Stimulated activated naive CD8-positive, alpha-beta T cell treated with anti-CD3 and anti-CD28 coated beads, Interleukin-15, Interleukin-2, amounts not matched to agents 100 U/mL and 50 U/mL, for 24 hours (primary cell): ENCODE results near the gene NCKAP5L.
"Not testable (repeated sequence)": the region's sequence is repeated elsewhere in the genome, so short reads cannot be mapped to it uniquely, and the experiment has no call there.

ENCODE experiments used
- ATAC-seq: fragments of 150-1000 bp; cut with Tn5 transposase; one replicate; pipeline ENCODE4 v1.10.0; 2021
- DNase-seq: peaks from one replicate; pipeline ENCODE4 v3.0.0; 2021

NCKAP5L gene

GRCh38 chr12:49777341-49777740 lies 50.9 kb downstream of the NCKAP5L start:
- no peak for DNase-seq
- no peak for ATAC-seq

DNA sequence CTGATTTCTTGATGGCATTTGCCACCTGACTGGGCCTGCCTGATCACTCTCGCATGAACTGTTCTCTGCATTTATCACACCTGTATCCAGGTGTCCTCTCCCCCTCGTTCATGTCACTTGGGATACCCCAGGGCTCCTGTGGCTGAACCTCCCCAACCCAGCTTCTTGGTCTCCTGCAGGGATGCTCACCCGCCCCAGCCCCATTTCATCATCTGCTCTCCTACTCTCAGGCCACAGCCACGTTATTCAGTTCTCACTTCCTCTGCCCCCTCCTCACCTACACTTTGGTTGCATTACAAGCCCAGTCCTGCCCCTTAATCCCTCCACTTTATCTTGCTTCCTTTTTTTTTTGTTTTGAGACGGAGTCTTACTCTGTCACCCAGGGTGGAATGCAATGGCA lies 51.4 kb downstream of the NCKAP5L start:
- ATAC-seq (no peak), DNase-seq (no peak)

DNA sequence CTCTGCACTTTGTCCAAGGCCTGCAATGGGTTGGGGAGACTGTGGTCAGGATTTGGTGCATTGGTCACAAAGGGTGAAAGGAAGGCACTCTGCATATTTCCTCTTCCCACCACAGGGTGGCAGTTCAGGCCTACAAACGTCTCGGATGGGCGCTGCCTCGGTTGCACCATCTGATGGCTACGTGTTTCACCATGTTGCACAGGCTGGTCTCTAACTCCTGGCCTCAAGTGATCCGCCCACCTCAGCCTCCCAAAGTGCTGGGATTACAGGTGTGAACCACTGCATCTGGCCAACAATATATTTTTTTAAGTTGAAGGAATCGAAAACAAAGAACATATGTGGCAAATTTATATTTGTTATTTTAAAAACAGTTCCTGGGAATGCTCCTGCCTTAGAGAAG lies 51.8 kb downstream of the NCKAP5L start:
- ATAC-seq: peak; percentile 96
- peak; percentile 67 for DNase-seq

GRCh38 chr12:49773102-49773501 lies 55.1 kb downstream of the NCKAP5L start:
- DNase-seq, ATAC-seq: not testable (repeated sequence)

DNA sequence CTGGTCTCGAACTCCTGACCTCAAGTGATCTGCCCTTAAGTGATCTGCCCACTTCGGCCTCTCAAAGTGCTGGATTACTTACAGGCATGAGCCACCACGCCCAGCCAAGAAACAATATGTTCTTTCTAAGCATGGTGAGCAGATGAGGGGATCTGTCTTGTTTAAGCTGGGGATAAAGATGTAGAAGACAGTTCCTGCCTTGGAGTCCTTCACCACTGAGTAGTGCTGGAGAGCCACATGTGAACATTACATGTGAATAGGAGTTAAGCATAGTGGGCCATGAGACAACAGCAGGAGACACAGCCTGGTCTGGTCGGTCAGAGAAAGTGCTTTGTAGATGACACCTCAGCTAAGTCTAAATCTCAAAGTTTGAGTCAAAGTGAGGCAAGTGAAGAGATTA lies 60.9 kb downstream of the NCKAP5L start:
- ATAC-seq: no peak
- DNase-seq: no peak

GRCh38 chr12:49766115-49766455 lies 62.1 kb downstream of the NCKAP5L start:
- DNase-seq (no peak), ATAC-seq (no peak)

GRCh38 chr12:49764126-49764525 lies 64.1 kb downstream of the NCKAP5L start:
- ATAC-seq: no peak
- DNase-seq: no peak

DNA sequence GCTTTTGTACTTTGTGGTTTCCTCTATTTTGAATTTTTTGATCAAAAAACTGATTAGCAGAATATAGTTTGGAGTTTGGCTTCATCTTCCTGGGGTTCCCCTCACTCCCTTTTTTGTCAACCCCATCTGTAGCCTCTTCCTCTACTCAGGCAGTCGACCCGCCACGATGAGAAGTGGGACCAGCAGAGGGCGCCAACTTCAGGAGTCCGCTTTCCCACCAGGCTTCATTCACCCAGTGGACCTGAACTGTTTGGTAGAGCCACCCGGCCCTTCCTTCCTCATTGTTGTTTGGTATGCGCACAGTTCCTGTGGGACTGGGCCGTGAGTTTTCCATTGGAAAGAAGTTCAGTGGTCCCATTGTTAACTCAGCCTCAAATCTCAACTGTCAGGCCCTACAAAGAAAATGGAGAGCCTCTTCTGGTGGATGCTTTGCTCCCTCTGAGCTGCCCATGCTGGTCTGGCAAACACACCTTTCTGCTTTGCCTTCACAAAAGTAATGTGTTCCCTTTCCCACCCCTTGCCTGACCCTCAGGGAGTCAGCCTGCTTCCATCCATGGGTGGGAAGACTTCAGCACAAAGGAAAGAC lies 65.1 kb downstream of the NCKAP5L start:
- peak; percentile 42 for ATAC-seq
- peak; percentile 86 for DNase-seq

- peak; percentile 66 for DNase-seq
- ATAC-seq: peak; percentile 59
These were observed 65.8 kb downstream of the NCKAP5L start for GRCh38 chr12:49762468-49762847.

GRCh38 chr12:49761677-49762467 lies 66.3 kb downstream of the NCKAP5L start:
- no peak for DNase-seq
- peak; percentile 65 for ATAC-seq

DNA sequence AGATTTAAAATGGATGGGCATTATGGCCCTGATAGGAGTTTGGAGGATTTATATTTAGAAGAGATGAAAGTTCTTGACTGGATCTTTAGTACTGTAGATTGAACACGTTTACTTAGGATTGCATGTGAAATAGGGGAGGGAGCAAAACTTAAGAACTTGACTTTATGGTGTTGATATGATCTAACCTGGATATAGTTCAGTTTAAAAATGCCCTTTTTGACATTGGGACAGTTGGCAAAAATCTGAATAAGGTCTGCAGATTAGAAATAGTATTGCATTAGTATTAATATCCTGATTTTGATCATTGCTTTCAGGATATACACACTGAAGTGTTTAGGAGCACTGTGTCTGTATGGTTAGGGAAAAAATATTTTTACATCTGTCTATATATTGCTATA lies 77.2 kb downstream of the NCKAP5L start:
- ATAC-seq: no peak
- no peak for DNase-seq

- DNase-seq: peak; percentile 57
- peak; percentile 93 for ATAC-seq
These were observed 77.9 kb downstream of the NCKAP5L start for GRCh38 chr12:49750027-49750995.

DNA sequence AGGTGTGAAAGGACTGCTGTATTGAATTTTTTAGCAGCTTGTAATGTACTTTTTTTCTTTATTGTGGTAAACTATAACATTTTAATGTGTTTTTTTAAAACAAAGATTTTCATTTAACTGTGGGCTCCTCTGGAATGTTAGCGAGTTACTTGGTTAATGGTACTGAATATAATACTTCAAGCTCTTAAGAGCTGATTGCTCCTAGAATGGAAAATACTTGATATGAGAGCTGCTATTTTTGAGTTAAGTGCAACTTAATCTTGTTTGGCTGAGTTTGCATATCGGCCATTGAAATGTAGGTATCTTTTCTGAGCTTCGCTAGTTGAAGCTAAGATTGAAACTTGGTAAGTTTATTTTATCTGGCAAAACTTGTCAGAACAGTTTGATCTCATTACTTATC lies 79.4 kb downstream of the NCKAP5L start:
- ATAC-seq (no peak), DNase-seq (no peak)

DNA sequence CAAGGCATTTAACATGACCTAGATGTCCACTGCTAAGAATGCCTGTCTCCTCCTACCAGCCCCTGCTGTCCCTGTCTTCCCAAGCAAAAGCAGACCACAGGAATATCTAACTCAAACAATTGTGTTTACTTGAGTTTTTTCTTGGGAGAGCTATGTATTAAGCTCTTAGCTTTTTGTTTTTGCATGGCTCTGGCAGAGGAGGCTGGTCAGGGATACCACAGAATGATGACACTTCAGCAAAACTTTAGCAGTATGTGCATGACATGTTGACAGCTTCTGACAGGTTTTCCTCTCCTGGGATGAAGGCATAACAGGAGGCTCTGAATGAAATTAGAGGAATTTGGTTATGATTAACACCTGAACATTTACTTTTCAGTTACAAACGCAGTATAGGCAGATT lies 79.9 kb downstream of the NCKAP5L start:
- no peak for DNase-seq

DNA sequence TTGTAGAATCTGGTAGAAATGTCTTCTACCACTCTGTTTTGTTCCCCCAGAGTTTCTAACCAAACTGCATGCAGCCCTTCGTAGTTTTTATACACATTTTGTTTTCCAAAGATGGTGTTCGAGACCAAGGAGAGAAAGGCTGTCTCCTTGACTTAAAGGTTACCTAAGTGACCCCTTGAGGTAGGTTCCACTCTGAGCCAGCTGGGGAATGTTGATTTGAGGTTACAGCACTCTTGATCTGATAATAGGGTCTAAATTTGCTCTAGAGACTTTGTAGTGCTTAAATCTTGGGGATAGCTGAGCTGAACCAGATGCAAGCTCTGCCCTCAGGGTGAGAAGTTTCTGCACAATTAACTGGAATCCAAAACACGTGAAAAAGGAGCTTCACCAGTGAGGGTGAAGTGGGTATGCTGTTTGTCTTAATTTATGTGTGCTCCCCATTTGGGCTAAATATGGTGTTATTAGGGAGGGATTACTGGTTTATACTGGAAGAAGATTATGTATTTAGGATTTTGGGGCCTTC lies 83.8 kb downstream of the NCKAP5L start:
- DNase-seq (no peak), ATAC-seq (no peak)

More for the DNA sequence above, 79.9 kb downstream of the NCKAP5L start:
- no peak for ATAC-seq

GRCh38 chr12:49741882-49742620 lies 86.2 kb downstream of the NCKAP5L start:
- ATAC-seq (peak; percentile 82), DNase-seq (peak; percentile 89)
